Skin of body (tissue), 2 donors: Measurements from ENCODE around the gene GRIN3A. TPM values are rescaled to one million over a fixed set of nuclear protein-coding genes. Genes with fewer than 3 reads are reported as not detected.
A peak's percentile ranks its signal among the peaks of the same experiment; 100 is the strongest.

Experiments used
- DNase-seq: peaks from one replicate; lab custom pipeline; 2025; lab: John Stamatoyannopoulos, UW
- total RNA-seq: library from RNA; depleted of rRNA; stranded (reverse); fragments of >200 nt; gene quantifications from one replicate; pipeline ENCODE4 v1.2.3, GENCODE V29; 2014

GRIN3A gene
- total RNA-seq, 1 donor from 2014 or later, result 0.49 TPM

DNA sequence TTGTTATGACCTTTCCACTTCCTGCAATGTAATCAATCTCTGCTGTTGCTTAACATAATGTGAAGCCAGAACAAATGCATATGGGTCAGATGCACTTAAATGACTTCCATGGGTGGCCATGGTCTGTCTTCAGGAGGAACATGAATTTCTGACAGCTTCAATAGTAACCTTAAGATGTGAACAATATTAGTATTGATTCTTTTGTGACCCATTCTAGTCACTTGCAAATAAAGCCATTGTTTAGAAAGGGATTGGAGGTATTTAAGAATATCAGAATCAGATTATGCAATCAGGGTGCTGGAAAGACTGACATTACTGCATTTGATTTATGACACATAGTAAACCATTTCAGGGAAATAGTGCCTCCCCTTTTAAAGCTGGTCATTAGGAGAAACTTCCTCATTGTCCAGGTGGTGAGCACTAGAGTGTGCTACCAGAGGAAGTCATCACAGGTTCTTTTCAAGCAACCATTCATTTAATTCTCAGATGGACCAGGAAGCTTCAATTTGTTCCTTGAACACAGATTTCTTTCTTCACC lies 32.1 kb downstream of the GRIN3A start:
- no peak for DNase-seq

GRCh38 chr9:101705135-101705661 lies 33.2 kb downstream of the GRIN3A start:
- DNase-seq, result no peak

- DNase-seq, result no peak
These were observed 36.2 kb downstream of the GRIN3A start for GRCh38 chr9:101702257-101702656.

- no peak for DNase-seq
These were observed 44.7 kb downstream of the GRIN3A start for GRCh38 chr9:101693546-101694336.

DNA sequence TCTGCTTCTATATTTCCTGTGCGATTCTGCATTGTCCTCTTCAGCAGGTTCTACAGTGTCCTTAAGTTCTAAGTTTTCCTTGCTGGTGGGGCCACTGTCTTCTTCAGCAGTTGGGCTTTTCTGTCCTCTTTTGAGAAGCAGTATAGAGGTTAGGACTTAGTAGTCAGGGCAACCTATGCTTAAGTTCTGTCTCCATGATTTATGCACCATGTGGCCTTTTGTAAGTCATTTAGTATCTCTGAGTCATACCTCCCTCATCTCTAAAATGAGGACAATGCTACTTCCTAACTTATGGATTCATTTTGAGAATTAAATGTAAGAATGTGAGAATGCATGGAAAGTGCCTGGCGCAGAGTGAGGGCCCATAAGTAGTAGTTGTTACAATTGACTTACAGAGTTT lies 46.8 kb downstream of the GRIN3A start:
- no peak for DNase-seq

DNA sequence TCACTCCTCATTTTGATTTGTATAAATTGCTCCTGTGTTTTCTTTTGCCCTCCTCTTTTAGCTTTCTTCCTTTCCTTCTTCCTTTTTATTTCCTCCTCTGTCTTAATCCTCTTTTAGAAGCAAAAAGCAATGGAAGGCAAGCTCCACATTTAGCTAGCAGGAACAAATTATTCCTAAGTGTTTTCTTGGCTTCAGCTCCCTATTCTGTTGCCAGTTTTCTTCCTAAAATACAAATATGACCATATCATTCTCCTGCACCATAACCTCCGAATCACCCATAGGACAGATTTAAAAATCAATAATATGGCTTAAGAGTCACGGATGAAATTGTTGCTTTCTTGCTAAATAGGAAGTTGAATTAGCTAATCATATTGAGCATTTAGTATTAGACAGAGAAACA lies 49.4 kb downstream of the GRIN3A start:
- no peak for DNase-seq

GRCh38 chr9:101684665-101685064 lies 53.8 kb downstream of the GRIN3A start:
- DNase-seq, result no peak

DNA sequence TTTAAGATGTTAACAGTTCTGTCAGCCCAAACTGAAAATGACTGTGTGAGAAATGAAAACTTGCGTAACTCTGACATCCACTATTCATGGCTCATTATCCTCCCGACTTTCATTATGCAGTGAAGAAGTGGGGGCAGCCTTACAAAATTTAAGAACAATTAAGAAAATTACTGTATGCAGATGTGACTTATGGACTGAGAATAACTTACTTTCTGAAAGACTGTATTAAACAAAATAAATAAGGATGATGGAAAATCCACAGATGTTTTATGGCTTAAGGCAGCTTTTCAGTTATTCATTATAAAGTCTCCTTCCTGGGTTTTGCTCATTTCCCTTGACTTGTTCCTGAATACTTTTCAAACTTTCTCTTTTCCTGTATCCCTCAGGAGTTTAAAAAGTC lies 55.2 kb downstream of the GRIN3A start:
- no peak for DNase-seq

- DNase-seq, result no peak
These were observed 60.6 kb downstream of the GRIN3A start for GRCh38 chr9:101677861-101678260.

GRCh38 chr9:101675341-101675740 lies 63.1 kb downstream of the GRIN3A start:
- no peak for DNase-seq

- DNase-seq, result no peak
These were observed 64.3 kb downstream of the GRIN3A start for GRCh38 chr9:101674165-101674564.

- DNase-seq, result no peak
These were observed 64.8 kb downstream of the GRIN3A start for GRCh38 chr9:101673642-101674041.

DNA sequence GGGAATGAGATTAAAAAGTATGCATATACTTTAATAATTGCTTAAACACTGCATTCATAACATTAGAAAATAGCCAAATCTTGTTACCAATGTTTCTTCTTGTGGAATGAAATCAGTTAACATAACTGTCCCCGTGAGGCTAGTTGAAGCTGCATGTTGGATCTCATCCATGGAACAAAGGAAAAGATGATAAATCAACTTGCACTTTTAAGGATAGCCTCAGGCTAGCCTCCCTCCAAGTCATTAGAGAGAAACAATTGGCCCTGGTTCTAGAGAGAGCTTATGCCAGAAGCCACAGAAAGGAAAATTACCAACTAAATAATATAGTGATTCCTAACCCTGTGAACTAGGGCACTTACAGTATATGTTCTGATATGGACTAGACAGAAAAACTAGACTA lies 66.9 kb downstream of the GRIN3A start:
- DNase-seq, result peak; percentile 11

DNA sequence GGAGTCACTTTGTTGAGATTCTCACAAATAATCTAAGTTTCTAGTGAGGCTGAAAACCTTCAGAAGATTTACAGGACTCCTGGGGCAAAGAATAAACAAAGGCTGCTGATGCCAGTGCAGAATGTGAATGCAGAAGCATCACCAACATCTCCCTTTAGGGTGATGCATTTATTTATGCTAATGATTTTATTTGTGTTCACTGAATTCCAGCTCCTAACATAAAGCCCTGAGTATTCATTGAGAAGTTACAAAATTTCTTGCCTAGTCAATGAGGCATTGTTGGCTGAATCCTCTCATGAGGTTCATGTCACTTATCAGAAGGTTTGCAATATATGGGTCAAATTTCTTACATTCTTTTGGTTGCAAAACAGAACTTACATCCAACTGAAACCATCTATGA lies 70.0 kb downstream of the GRIN3A start:
- DNase-seq, result no peak

DNA sequence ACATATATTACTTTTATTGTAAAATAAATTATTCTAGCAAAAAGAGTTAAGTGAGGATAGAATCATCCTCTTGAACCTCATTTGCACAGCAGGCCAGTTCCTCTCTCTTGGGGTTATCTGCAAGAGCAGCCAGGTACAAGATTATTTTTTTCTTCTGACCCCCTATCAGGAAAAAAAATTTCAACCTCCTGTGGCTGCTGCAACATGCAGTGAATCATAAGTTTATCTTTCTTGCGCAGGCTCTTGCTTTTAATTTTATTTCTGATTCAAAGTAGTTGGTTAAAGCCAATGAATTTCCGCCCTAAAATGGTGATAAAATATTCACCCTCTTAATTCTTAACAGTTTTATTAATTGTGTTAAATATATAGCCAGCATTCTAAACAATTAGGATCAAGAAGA lies 74.0 kb downstream of the GRIN3A start:
- DNase-seq, result no peak

GRCh38 chr9:101652601-101653175 lies 85.8 kb downstream of the GRIN3A start:
- peak; percentile 75 for DNase-seq

DNA sequence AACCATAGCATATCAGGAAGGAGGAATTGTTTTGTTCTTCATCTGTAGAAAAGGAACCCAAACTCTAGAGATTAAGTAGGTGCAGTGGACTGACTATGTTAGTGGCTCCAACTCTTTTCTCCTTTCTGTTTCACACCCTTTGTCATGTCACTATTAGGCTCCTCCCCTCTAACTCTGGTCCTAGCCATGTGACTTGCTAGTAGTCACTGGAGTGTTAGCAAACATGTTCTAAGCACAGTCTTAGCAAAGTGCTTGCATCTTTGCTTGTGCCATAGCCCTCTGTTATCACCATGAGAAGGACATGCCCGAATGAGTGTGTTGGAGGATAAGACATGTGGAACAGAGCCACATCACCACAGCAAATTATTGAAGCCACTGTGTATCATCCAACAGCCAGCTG lies 88.3 kb downstream of the GRIN3A start:
- DNase-seq, result no peak

- DNase-seq, result no peak
These were observed 90.0 kb downstream of the GRIN3A start for GRCh38 chr9:101648493-101648892.

GRCh38 chr9:101639785-101640665 lies 98.4 kb downstream of the GRIN3A start:
- DNase-seq, result no peak

- no peak for DNase-seq
These were observed 99.1 kb downstream of the GRIN3A start for GRCh38 chr9:101639311-101639710.

DNA sequence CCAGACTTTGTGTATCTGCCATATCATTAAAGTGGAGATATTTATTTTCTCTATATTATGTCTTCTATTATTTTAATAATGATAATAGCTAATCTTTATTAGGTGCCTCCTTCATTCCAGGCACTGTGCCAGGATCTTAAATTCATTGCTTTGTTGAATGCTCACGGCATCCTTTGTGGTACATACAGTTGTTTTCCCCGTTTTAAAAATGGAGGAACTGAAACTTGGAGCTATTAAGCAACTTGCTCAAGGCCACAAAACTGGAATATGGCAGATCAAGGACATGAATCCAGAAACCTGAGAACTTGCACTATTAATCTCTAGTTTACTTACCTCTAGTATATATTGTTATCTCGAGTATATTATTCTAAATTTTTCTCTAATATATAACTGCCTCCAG lies 102.2 kb downstream of the GRIN3A start:
- no peak for DNase-seq

DNA sequence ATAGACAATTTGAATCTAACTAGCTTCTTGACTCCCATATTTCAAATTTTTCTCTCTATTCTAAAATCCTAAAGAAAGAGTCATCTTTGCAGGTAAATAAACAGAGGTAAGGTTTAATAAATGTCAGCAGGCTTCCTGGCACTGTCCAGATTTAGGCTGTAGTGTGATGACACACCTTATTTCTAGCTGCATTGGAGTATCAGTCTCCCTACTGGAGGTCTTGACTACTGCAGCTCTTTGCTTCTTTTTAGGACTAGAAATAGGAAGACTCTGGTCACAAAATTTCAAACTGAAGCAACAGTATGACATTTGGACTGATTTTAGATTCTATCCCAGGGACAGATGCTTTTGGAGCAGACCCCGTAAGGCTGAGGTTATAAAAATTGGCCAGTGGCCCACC lies 103.0 kb downstream of the GRIN3A start:
- DNase-seq, result no peak
